Amniotic epithelial cell (primary cell): ENCODE measurements around the gene PM20D2.

Experiments
- DNase-seq: peaks from one replicate; pipeline ENCODE4 v3.0.0-alpha.2; 2010; ENCODE audit warnings: low read depth

PM20D2 gene

DNA sequence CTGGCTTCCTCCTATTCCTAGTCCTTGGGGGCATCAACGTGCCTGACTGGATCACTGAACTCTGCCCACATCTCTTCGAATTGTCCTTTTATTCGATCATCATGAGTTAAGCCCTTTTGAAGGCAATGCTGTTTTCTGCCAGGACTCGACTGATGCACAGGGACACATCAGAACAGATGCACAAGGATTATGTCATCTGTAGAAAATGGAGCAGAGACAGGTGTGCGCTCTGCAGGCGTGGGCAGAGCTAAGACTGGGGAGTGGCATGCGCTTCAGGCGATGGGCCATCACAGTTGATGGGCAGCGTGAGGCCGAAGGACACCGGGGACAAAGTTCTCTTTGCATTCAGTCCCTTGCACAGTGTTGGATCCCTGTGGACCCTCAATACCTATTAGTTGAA is 58.2 kb downstream of the PM20D2 start:
- DNase-seq: no peak

DNA sequence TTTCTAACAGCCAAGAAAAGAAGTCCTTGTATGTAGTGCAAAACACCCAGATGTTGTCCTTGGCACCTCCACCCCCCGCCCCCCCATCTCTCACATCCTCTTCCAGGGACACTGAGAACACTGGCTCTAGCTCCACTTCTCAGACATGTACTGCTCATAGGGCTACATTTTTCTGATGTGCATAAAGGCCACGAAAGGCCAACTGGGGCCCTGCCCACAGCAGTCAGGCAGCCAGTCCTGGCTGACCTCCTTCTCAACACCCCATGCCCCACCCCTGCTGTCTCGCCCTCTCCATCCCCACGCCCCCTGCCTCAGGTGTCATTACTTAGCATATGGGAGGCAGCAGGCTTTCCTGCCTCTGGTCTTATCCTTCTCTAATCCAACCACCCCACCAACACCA is 60.0 kb downstream of the PM20D2 start:
- no peak for DNase-seq

DNA sequence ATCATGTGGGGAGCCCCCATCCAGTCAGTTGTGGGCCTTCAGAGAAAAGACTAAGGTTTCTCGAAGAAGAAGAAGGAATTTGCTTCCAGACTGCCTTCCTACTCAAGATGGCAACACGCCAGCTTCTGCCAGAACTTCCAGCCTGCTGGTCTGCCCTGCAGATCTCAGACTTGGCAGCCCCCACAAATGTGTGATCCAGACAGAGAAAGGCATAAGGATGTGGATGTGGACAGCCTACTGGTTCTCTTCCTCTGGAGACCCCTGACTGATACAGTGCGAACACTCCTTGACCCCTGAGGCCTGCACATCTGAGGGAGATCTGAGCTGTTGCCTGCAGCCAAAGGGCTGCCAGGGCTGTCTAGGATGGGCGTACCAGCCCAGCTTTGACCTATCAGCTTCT is 62.7 kb downstream of the PM20D2 start:
- no peak for DNase-seq

DNA sequence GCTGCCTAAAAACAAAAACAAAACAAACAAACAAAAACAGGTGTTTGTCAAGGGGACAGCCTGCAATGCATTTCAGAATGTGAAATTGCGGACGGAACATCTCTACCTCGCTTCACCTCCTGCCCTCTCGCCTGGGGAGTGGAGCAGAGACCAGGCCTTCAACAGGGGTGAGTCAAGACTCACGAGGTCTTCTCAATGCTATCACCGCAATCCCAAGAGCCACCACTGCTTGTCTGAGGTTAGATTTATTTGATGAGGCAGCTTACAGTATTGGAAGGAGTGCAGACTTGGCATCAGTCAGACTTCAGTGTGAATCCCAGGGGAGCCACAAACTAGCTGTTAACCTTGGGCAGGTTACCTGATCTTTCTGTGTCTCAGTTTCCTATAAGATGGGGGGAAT is 63.6 kb downstream of the PM20D2 start:
- peak; percentile 3 for DNase-seq

DNA sequence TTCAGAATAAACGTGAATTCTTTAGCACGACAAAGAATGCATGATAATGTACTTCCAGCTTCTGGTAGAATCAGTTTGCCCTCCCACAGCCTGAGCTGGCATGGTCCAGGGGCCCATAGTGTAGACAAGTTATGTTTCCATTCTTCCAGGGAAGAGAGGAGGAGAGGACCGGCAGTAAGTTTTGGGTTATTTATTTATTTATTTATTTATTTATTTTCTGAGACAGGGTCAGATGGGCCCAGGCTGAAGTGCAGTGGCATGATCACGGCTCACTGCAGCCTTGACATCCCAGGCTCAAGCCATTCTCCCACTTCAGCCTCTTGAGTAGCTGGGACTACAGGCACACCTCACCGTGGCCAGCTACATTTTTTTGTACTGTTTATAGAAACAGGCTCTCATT is 66.6 kb downstream of the PM20D2 start:
- no peak for DNase-seq

DNA sequence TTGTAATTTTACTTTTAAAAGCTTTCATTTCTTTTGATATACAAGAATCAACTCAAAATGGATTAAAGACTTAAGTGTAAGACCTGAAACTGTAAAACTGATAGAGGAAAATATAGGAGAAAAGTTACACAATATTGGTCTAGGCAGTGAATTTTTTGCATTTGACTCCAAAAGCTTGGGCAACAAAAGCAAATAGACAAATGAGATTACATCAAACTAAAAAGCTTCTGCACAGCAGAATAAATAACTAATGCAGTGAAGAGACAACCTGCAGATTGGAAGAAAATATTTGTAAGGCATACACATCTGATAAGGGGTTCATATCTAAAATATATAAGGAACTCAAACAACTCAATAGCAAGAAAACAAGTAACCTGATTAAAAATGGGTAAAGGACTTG is 68.3 kb downstream of the PM20D2 start:
- no peak for DNase-seq
